HG03135 (cell line): Measurements from ENCODE around the gene TPH2.
A peak's percentile ranks its signal among the peaks of the same experiment; 100 is the strongest.

ENCODE experiments used
- ATAC-seq: cut with Tn5 transposase; IDR thresholded peaks from one replicate; pipeline ENCODE4 v1.9.1; 2021; ENCODE audit warnings: mild to moderate bottlenecking, moderate library complexity; ENCODE audit not compliant: unreplicated experiment

TPH2 gene

GRCh38 chr12:71958457-71958856, 19.8 kb downstream of the TPH2 start:
- ATAC-seq: no peak

DNA sequence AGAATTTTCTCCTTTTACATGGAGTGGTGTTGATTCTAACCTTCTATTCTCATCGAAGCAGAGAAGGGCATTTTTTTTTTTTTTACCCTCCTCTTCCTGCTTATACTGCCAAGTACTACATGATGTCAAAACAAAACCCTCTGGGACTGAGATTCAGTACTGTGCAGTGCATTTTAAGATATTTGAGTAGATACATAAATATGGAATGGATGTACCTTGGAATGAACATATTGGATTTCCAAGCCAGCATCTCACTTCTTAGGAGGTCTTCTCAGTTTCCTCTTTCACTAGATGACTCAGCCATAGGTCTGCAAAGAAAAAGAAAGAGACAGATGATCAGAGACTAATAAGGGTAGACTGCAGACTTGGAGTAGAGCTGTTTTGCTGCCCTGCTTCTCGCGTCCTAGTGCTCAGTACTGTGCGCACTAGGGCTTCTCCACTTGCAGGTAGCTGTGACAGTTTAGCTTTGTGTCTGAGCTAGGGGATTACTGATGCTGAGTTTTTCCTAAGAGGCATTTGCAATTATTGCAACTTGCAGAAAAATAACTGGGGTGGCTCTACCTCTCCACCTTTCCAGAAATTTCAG, 20.4 kb downstream of the TPH2 start:
- no peak for ATAC-seq

GRCh38 chr12:71967211-71967610, 28.6 kb downstream of the TPH2 start:
- ATAC-seq: no peak

DNA sequence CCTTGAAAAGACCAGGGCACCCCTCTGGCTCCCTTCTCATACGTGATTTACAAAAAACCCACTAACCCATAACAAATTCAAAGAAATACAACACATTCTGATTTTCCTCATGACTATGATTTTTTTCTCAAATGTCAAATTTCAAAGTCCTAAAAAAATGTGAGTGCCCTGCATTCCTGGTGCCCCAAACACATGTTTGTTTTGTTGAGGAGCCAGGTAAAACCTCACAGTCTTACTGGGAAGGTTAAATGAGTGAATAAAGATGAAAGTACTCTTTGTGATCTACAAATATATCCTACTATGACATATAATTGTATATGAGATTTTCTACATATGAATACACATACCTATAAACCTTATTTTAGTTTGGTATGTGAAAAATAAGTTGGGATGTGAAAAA, 30.7 kb downstream of the TPH2 start:
- no peak for ATAC-seq

GRCh38 chr12:71970031-71970430, 31.4 kb downstream of the TPH2 start:
- ATAC-seq: no peak

- ATAC-seq: no peak
Observed at GRCh38 chr12:71972441-71973074, 33.9 kb downstream of the TPH2 start.

DNA sequence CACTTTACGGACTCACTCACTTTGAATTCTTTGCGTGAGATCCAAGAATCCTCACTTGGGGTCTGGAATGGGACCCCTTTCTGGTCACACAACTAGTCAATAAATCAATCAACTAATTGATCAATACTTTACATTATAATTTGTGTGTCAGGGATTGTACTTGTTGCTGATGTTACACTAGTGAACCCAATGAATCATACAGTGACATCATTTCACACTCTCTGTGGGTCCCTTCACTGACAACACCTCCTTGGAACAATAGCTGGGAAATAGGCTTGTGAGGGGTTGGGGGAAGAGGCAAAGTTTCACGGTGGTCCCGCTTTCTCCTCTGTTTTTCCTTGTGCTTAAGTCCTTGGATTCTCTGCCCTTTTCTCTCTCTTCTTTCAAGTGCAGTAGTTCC, 35.0 kb downstream of the TPH2 start:
- no peak for ATAC-seq

- no peak for ATAC-seq
Observed at GRCh38 chr12:71980538-71980937, 41.9 kb downstream of the TPH2 start.

DNA sequence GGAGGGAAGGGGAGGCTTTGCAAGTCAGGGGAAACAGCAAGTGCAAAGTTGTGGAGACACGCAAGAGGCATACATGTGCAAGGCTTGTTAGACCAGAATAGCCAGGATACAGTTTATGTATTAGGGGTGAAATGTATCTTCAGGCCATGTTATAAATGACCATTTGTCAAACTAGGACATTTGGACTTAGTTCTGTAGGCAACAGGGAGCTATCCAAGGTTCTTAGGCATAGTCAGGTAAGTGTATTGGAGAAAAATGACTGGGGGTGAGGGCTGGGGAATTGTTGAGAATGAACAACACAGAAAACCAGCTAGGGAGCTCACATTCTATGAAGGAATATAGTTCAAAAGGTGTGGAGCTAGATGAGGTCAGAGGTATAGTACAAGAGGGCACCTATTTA, 42.5 kb downstream of the TPH2 start:
- no peak for ATAC-seq

DNA sequence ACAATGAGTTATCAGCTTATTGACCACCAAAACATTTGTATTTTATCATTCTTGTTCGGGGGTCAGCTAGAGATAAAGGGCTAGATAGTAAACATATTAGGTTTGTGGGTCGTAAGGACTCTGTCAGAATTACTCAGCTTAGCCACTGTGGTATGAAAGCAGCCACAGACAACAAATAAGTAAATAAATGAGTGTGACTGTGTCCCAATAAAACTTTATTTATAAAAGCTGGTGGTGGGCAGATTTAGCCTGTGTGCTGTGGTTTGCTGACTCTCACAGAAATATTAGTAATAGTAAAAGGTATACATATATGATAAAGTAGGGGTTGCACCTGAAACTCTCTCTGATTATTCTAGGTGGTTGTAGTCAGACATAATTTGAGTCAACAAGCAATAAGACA, 56.1 kb downstream of the TPH2 start:
- no peak for ATAC-seq

DNA sequence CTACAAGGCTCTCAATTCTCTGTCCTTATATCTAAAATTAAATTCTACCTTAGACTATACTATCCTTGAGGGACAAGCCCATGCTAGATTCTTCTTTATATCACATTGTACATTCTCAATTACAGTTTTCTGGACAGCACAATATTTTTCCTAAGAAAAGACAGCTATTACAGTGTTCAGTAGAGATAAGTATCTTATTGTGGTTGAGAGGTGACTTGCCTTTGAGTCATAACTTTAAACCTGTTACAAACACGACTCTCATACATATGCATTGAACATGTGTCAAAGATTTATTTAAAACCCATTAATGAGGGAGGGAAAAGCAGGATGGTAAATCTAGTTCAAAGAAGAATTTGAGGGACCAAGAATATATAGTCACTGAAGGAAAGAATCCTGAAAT, 61.1 kb downstream of the TPH2 start:
- no peak for ATAC-seq

GRCh38 chr12:72000969-72001648, 62.5 kb downstream of the TPH2 start:
- ATAC-seq: no peak

- ATAC-seq: no peak
Observed at GRCh38 chr12:72006766-72007165, 68.1 kb downstream of the TPH2 start.

DNA sequence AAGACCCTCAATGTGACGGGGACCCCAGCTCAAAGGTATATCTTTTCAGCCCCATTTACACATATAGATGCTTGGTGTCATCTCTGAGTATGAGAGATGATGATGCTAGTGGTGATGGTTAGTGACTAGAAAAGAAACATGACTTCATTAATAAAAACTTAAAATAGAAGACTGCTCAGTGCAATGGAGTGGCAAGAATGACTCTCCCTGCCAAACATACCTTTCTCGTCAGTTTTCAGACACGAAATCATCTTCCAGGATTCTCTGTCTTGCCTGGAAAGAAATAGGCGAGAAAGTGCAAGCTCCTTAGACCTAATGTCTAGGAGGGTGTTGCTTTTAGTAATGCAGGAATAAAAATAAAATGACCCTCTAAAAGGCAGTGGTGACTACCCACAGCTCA, 71.7 kb downstream of the TPH2 start:
- ATAC-seq: no peak

GRCh38 chr12:72011374-72011773, 72.7 kb downstream of the TPH2 start:
- no peak for ATAC-seq

- ATAC-seq: no peak
Observed at GRCh38 chr12:72012874-72013273, 74.2 kb downstream of the TPH2 start.

GRCh38 chr12:72015895-72016294, 77.2 kb downstream of the TPH2 start:
- ATAC-seq: no peak

- ATAC-seq: peak; percentile 99
Observed at GRCh38 chr12:72017054-72017651, 78.5 kb downstream of the TPH2 start.

DNA sequence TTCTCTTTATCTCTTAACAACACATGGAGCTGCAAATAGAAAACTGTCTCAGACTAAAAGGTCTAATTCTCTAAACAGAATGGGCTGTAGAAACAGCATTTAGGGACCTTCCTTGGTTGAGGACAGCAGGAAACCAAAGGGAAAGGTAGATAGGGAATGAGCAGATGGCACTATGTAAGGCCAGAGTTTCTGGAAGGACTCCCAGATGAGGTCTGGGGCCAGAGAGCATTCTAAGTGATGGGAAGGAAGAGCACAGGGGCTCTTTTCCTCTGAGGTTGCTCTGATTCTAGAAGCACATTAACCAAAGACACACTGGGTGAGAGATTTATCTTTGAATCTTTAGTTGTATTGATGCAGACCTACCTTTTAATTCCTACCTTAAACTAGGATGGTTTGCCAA, 79.4 kb downstream of the TPH2 start:
- no peak for ATAC-seq

DNA sequence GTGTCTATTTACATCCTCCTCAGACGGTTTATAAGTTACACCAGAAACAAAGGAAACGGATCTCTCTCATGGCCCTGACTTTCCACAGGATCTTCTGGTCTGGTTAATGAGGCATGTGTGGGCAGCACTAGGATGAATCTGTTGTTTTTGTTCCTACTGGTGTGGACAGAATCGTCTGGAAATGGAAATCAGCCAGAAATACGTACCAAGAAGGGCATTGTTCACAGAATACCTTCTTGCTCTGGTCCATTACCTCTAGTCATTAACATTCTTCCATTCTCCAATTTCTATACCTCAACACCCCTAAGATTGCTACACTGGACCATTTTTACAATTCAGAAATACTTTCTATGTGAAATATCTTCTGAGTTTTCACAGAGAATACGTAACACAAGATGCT, 86.0 kb downstream of the TPH2 start:
- no peak for ATAC-seq

GRCh38 chr12:72025524-72025923, 86.9 kb downstream of the TPH2 start:
- no peak for ATAC-seq

DNA sequence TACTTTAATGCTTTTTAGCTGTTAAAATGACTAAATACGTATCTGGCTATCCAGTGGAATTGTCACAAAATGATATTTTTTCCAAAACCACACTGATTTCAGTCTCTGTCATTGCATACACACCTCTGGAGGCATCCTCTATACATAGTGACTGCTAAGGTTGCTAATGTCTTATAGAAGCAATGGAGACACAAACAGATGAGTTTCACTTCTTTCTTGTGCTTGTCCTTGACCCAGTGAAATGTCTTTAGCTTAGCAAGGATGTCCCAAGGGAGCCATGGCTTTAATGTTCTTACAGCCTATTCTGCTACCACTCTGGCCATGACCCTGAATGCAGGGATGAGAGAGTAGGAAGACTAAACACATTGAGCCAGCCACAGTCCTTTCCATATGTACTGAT, 90.3 kb downstream of the TPH2 start:
- no peak for ATAC-seq
